Peyer's patch (tissue), 4 donors: ENCODE results near the gene CCNL2.
A peak's percentile ranks its signal among the peaks of the same experiment; 100 is the strongest.

Experiments
- CTCF ChIP-seq, 6 experiments: fragments of 450-650 bp in 4 of 6; fragments of 200-600 bp in 2 of 6; sonication (generic) in 1 of 6; IDR thresholded peaks; one replicate each; pipeline ENCODE4 v1.5.1; 2017 to 2019; ENCODE audit warnings: antibody characterized with exemption in 6 of 6, mild to moderate bottlenecking in 3 of 6, moderate library complexity in 1 of 6
- POLR2A ChIP-seq, 2 donors: fragments of 450-650 bp; IDR thresholded peaks; one replicate each; pipeline ENCODE4 v1.5.1; 2017; ENCODE audit warnings: antibody characterized with exemption in 2 of 2, mild to moderate bottlenecking in 2 of 2, moderate library complexity in 2 of 2

GRCh38 chr1:1374929-1375662 lies 24.0 kb downstream of the CCNL2 start, which contains the start of gene AURKAIP1:
- TF ChIP-seq CTCF (IDR thresholded peaks at IDR 0.05) (peak; percentile 23 to 57 (median 38)), POLR2A (IDR thresholded peaks at IDR 0.05) (peak; percentile 39 to 68)
